Peyer's patch (tissue), 4 donors: ENCODE results near the gene GPR55.

Experiments
- CTCF ChIP-seq, 6 experiments: fragments of 450-650 bp in 4 of 6; fragments of 200-600 bp in 2 of 6; sonication (generic) in 1 of 6; IDR thresholded peaks; one replicate each; pipeline ENCODE4 v1.5.1; 2017 to 2019; ENCODE audit warnings: antibody characterized with exemption in 6 of 6, mild to moderate bottlenecking in 3 of 6, moderate library complexity in 1 of 6
- POLR2A ChIP-seq, 2 donors: fragments of 450-650 bp; IDR thresholded peaks; one replicate each; pipeline ENCODE4 v1.5.1; 2017; ENCODE audit warnings: antibody characterized with exemption in 2 of 2, mild to moderate bottlenecking in 2 of 2, moderate library complexity in 2 of 2

- TF ChIP-seq CTCF (IDR thresholded peaks at IDR 0.05) (no peak), POLR2A (IDR thresholded peaks at IDR 0.05) (no peak)
Measured at GRCh38 chr2:230904856-230905447, 20.1 kb downstream of the GPR55 start.
